AG10803 (cell line): ENCODE measurements around the gene TUBGCP2.

Source experiments
- DNase-seq: peaks from one replicate; pipeline ENCODE4 v3.0.0; 2010; ENCODE audit warnings: low read depth
- H3K4me3 ChIP-seq: 2 replicates; pipeline ENCODE4 v1.5.1; 2011; ENCODE audit warnings: mild to moderate bottlenecking, low read length, control low read depth
- TF ChIP-seq, protein P1 (sequence below): conservative IDR thresholded peaks from 2 replicates; pipeline ENCODE4 v1.5.1; 2011; ENCODE audit warnings: mild to moderate bottlenecking, low read length, control low read depth, inconsistent platforms

Gene TUBGCP2

GRCh38 chr10:133349577-133350011 is 40.9 kb upstream of the TUBGCP2 start:
- no peak for DNase-seq
- H3K4me3 ChIP-seq, result no peak overlapping the region
- TF ChIP-seq, protein P1, sequence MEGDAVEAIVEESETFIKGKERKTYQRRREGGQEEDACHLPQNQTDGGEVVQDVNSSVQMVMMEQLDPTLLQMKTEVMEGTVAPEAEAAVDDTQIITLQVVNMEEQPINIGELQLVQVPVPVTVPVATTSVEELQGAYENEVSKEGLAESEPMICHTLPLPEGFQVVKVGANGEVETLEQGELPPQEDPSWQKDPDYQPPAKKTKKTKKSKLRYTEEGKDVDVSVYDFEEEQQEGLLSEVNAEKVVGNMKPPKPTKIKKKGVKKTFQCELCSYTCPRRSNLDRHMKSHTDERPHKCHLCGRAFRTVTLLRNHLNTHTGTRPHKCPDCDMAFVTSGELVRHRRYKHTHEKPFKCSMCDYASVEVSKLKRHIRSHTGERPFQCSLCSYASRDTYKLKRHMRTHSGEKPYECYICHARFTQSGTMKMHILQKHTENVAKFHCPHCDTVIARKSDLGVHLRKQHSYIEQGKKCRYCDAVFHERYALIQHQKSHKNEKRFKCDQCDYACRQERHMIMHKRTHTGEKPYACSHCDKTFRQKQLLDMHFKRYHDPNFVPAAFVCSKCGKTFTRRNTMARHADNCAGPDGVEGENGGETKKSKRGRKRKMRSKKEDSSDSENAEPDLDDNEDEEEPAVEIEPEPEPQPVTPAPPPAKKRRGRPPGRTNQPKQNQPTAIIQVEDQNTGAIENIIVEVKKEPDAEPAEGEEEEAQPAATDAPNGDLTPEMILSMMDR, result no peak

DNA sequence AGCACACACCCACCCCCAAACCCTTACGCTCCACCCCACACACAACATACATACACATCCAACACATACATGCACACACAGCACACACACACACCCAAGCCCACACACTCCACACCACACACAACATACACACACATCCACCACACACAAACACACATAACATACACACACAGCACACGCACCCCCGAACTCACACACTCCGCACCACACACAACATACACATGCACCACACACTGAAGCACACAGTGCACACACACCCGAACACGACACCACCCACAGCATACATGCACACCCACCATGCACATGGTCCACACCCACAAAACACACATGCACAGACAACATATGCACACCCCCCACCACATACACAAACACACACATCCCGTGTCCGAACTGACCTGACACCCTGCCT is 40.5 kb upstream of the TUBGCP2 start:
- TF ChIP-seq, protein P1, result no peak
- no peak for DNase-seq
- H3K4me3 ChIP-seq, result no peak overlapping the region

- TF ChIP-seq, protein P1, result no peak
- no peak for DNase-seq
- H3K4me3 ChIP-seq, result no peak overlapping the region
Measured at GRCh38 chr10:133347710-133348517, 39.2 kb upstream of the TUBGCP2 start.

- TF ChIP-seq, protein P1, result no peak
- H3K4me3 ChIP-seq, result no peak overlapping the region
Measured at GRCh38 chr10:133346413-133346812, 37.7 kb upstream of the TUBGCP2 start.

GRCh38 chr10:133344236-133344635 is 35.6 kb upstream of the TUBGCP2 start:
- TF ChIP-seq, protein P1, result no peak
- no peak for DNase-seq

More at GRCh38 chr10:133346413-133346812, 37.7 kb upstream of the TUBGCP2 start:
- DNase-seq, result no peak

GRCh38 chr10:133343558-133343957 is 34.9 kb upstream of the TUBGCP2 start:
- TF ChIP-seq, protein P1, result no peak
- no peak for DNase-seq
- no peak overlapping the region for H3K4me3 ChIP-seq

More at GRCh38 chr10:133344236-133344635, 35.6 kb upstream of the TUBGCP2 start:
- no peak overlapping the region for H3K4me3 ChIP-seq

- no peak overlapping the region for H3K4me3 ChIP-seq
- DNase-seq, result no peak
- TF ChIP-seq, protein P1, result no peak
Measured at GRCh38 chr10:133342942-133343341, 34.3 kb upstream of the TUBGCP2 start.
